HG03064 (cell line): ENCODE results near the gene PNLIPRP3.

Experiments
- ATAC-seq: cut with Tn5 transposase; IDR thresholded peaks from one replicate; pipeline ENCODE4 v1.9.1; 2021; ENCODE audit warnings: low read depth; ENCODE audit not compliant: unreplicated experiment

The PNLIPRP3 gene

GRCh38 chr10:116489460-116489859 is 61.8 kb downstream of the PNLIPRP3 start:
- no peak for ATAC-seq

DNA sequence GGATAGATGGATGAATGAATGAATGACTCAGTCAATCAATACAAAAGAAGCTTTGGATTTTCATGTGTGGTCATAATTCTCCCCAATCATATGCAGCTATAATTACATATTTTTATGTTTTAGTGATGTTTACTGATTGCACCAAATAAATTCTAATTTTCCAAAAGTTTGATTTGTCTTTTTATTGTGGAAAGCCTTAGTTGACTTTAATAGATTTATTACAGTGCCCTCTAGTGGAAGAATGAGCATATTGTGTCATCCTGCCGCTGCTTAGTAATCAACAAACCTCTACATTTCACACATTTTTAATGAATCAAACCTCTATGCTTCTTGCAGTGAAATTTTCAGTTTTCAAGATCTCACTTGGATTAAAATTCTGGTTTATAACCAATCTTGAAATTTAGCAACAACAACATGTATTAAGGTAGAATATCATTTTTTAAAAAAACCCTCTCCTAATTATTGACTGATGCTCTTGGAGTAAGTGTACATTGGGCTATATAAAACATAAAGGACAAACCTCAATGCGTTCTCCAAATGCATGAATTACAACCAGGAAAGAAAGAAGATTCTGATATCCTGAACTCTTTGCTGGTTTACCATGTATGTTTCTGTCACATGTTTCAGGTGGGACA is 62.5 kb downstream of the PNLIPRP3 start:
- no peak for ATAC-seq

- no peak for ATAC-seq
These were observed 77.1 kb downstream of the PNLIPRP3 start for GRCh38 chr10:116504786-116505185.

DNA sequence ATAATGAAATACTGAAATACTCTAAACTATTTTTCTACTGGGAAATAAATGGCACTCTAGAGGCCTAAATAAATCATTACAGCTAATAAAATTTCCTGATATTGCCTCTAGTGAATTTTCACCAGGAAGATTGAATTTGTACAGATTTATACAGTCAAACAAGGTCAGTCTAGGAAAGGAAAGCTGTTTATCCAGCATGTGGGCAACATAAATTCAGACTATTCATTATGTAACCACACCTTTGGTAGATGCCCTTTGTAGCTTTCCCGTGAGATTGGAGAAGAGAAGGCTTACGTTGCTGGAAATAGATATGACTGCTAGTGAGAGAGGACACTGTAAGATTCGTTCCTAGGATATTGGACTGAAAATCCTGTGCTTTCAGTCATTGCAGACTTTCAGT is 82.9 kb downstream of the PNLIPRP3 start:
- ATAC-seq: no peak

GRCh38 chr10:116511365-116511764 is 83.7 kb downstream of the PNLIPRP3 start:
- ATAC-seq: no peak

GRCh38 chr10:116521424-116522290 is 94.0 kb downstream of the PNLIPRP3 start:
- no peak for ATAC-seq

DNA sequence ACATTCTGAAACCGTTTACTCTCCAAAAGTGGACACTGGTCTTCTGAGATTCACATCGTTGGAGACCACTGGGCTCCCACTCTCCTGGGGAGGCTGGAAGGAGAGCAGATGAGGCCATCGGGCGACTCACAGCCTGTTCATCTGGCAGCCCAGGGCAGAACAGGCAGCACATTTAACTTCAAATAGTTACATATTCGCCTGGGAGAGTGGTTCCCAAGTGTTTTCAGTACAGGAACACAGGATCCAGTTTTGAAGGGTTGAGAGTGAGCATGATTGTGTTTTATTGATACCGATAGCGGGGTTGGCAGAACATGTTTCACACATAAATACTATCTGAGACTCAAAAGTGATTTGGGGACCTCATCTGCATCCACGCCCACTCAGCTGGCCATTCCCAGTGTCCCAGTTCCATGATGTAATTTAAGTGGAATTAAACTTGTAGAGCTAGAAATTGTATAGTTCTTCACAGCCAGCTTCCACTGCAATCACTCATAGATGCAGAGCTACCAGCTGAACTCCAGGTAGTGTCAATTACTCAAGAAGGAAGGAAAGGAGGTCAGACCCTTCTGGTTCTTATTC is 95.2 kb downstream of the PNLIPRP3 start:
- ATAC-seq: no peak

- no peak for ATAC-seq
These were observed 97.1 kb downstream of the PNLIPRP3 start for GRCh38 chr10:116524736-116525135.

GRCh38 chr10:116526219-116526618 is 98.6 kb downstream of the PNLIPRP3 start:
- ATAC-seq: no peak
